Activated B cell treated with CpG ODN at 0.5 μM for 24 hours (primary cell): ENCODE results near the gene SQSTM1. TPM values are rescaled to one million over a fixed set of nuclear protein-coding genes. Genes with fewer than 3 reads are reported as not detected.

Source experiments
- ATAC-seq: fragments of 200-7000 bp; cut with Tn5 transposase; one replicate; pipeline ENCODE4 v1.10.0; 2021; ENCODE audit warnings: low read depth, mild to moderate bottlenecking, moderate library complexity
- CTCF ChIA-PET: fragments of 350-600 bp; sonication (Branson Sonifier 250); formaldehyde crosslinking; loops from one replicate; lab custom pipeline; 2021; ENCODE audit warnings: antibody characterized with exemption; lab: Charles Lee
- POLR2A ChIA-PET: fragments of 350-600 bp; sonication (Branson Sonifier 250); formaldehyde crosslinking; loops from one replicate; lab custom pipeline; 2021; ENCODE audit warnings: antibody characterized with exemption; lab: Charles Lee
- DNase-seq: peaks from one replicate; pipeline ENCODE4 v3.0.0; 2022
- H3K27ac Mint-ChIP-seq: one replicate; pipeline ENCODE4 v1.8.0; 2020; ENCODE audit warnings: mixed read lengths
- H3K27me3 Mint-ChIP-seq: one replicate; pipeline ENCODE4 v1.8.0; 2021; ENCODE audit warnings: mixed read lengths
- H3K36me3 Mint-ChIP-seq: one replicate; pipeline ENCODE4 v1.8.0; 2021; ENCODE audit warnings: low read depth, mixed read lengths
- H3K4me1 Mint-ChIP-seq: one replicate; pipeline ENCODE4 v1.8.0; 2021; ENCODE audit warnings: mixed read lengths
- H3K4me3 Mint-ChIP-seq: one replicate; pipeline ENCODE4 v1.8.0; 2020; ENCODE audit warnings: mild to moderate bottlenecking, mixed read lengths
- H3K9me3 Mint-ChIP-seq: one replicate; pipeline ENCODE4 v1.8.0; 2020; ENCODE audit warnings: mixed read lengths
- intact Hi-C: fragments of 100-400 bp; cut with micrococcal nuclease; formaldehyde crosslinking; loops from one replicate; pipeline ENCODE4 v1.15.1; 2024
- total RNA-seq: library from RNA; stranded (reverse); gene quantifications from 2 replicates; pipeline ENCODE4 v1.2.3, GENCODE V29; 2022
- TF ChIP-seq, protein P1 (sequence below): fragments of 200-600 bp; IDR thresholded peaks from one replicate; pipeline ENCODE4 v1.8.0; 2022; ENCODE audit warnings: antibody characterized with exemption, mild to moderate bottlenecking

Gene SQSTM1
- total RNA-seq, 1 donor from 2014 or later, result 243 TPM

DNA sequence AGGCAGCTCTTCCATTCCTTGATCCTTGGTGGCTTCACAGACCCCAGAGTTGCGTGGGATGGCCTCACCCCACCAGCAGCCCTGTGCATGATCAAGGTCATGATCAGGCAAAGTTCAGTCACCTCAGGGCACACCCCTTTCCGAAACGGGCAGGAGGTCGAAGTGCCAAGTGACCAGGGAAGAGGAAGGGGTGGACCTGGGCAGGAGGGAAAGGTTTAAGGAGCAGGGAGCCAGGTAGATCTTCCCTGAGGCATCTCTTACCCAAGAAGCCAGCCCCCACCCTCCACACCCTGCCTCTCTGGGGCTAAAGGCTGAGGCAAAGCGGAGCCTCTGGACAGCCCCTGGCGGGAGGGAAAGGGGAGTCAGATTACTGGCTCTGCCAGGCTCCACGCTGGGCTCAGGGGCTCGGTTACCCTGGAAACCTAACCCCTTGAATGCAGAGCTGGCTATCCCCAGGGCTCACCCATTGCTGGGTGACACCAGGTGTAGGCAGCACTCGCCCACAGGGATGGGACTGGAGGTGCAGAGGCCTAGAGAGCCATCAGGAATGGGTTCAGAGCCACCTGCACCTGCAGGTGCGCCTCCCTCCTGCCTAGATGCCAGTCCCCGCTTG lies 17.6 kb upstream of the SQSTM1 start:
- Mint-ChIP-seq H3K9me3 (no peaks in the 10 kb centered on the region), H3K36me3 (peaks cover 19% of the 10 kb centered on the region), H3K27ac (no peak overlapping the region), H3K4me1 (peaks cover 35% of the 10 kb centered on the region), H3K27me3 (no peaks in the 10 kb centered on the region), H3K4me3 (no peak overlapping the region)
- no peak for DNase-seq
- TF ChIP-seq, protein P1, sequence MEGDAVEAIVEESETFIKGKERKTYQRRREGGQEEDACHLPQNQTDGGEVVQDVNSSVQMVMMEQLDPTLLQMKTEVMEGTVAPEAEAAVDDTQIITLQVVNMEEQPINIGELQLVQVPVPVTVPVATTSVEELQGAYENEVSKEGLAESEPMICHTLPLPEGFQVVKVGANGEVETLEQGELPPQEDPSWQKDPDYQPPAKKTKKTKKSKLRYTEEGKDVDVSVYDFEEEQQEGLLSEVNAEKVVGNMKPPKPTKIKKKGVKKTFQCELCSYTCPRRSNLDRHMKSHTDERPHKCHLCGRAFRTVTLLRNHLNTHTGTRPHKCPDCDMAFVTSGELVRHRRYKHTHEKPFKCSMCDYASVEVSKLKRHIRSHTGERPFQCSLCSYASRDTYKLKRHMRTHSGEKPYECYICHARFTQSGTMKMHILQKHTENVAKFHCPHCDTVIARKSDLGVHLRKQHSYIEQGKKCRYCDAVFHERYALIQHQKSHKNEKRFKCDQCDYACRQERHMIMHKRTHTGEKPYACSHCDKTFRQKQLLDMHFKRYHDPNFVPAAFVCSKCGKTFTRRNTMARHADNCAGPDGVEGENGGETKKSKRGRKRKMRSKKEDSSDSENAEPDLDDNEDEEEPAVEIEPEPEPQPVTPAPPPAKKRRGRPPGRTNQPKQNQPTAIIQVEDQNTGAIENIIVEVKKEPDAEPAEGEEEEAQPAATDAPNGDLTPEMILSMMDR, result no peak
- no peak for ATAC-seq
- CTCF ChIA-PET, result interaction anchor here (1.0 to 3.6 kb wide), 10 partner anchors 17 to 171 kb away, joined by 3 to 29 read pairs (median 8); partner anchors contain the start of genes SQSTM1 and TBC1D9B
- intact Hi-C loops, result loop anchor here (1.0 to 2.0 kb wide), 6 partner anchors 18 to 288 kb away; partner anchors contain the start of genes MRNIP and TBC1D9B
- POLR2A ChIA-PET, result interaction anchor here (1.1 to 3.6 kb wide), 7 partner anchors 17 to 172 kb away, joined by 3 to 56 read pairs (median 5); partner anchors contain the start of genes MRNIP and SQSTM1

DNA sequence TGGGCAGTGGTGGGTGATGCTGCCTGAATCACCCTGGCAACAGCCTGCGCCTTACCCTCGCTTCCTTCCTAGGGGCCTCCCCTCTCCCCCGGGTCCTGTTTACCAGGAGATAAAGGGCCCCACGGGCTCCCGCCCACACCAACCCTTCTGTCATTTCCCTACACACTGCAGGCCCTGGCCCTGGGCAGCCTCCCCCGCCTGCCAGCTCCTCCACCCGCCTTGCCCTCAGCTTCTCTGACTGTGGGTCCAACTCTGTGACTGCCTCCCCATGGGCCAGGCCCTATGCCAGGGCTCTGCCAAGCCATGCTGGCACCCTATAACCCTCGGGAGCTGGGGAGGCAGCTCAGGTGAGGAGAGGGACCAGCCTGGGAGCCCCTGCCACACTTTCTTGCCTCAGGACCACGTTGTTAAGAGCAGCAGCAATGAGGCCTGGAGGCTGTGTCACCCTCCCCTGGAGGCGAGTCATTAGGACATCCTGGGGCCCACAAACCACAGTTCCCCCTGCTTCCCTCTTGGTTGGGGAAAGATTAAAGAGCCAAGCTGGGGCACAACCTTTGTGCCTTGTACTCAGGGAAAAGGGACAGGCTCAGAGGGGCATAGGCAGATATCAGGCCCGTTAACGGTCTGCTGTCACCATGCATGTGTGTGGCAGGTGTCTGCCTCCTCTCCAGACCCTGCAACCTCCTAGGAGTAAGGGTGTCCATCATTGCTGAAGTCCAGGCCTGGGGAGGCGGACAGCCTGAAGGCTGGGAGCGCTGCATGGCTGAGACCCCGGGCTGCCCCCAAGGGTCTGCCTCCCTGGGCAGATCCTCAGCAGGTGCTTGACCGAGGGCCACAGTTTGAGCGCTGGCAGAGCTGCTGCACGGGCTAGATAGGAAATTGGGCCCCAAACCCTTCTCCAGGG lies 16.8 kb upstream of the SQSTM1 start:
- peaks cover 37% of the 10 kb centered on the region for H3K4me1 Mint-ChIP-seq
- H3K9me3 Mint-ChIP-seq, result no peaks in the 10 kb centered on the region
- peak overlapping the region; percentile 41 for H3K4me3 Mint-ChIP-seq
- intact Hi-C loops, result loop anchor here (2.0 kb wide), 2 partner anchors 33 to 287 kb away; no protein-coding TSS in a partner anchor
- TF ChIP-seq, protein P1, result no peak
- peaks cover 14% of the 10 kb centered on the region for H3K36me3 Mint-ChIP-seq
- ChIA-PET CTCF (interaction anchor here (1.3 to 3.6 kb wide), 3 partner anchors 40 to 170 kb away, joined by 4 to 29 read pairs (median 17); no protein-coding TSS in a partner anchor), POLR2A (interaction anchor here (0.6 to 3.6 kb wide), 4 partner anchors 8 to 171 kb away, joined by 3 to 56 read pairs (median 3); partner anchors contain the start of gene SQSTM1)
- peak; percentile 7 for ATAC-seq
- no peaks in the 10 kb centered on the region for H3K27me3 Mint-ChIP-seq
- no peak for DNase-seq
- H3K27ac Mint-ChIP-seq, result peak overlapping the region; percentile 24

DNA sequence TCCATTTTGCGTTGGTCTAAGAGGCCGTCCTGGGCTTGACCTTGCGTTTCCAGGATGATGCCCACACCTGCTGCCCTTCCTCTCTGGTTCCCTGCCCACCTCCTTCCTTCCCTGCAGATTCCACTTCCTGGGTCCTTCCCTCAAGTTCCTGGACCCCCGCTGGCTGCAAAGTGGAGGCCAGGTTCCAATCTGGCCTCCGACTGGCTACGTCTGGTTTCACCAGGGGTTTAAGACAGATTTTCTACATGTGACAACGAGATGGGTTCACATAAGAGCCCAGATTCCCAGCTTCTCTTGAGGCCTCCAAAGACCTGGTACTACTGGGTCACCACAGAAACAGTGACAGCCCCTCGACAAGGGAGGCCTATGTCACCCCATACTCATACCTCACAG lies 16.2 kb upstream of the SQSTM1 start:
- Mint-ChIP-seq H3K27me3 (no peaks in the 10 kb centered on the region), H3K4me3 (peak overlapping the region; percentile 84), H3K36me3 (peaks cover 7% of the 10 kb centered on the region), H3K4me1 (peaks cover 37% of the 10 kb centered on the region), H3K27ac (no peak overlapping the region), H3K9me3 (no peaks in the 10 kb centered on the region)
- ATAC-seq (no peak), DNase-seq (no peak)
- intact Hi-C loops, result no loop called here
- TF ChIP-seq, protein P1, result no peak
- POLR2A ChIA-PET, result interaction anchor here (0.6 to 3.6 kb wide), 2 partner anchors 9 to 15 kb away, joined by 3 to 56 read pairs; partner anchors contain the start of gene SQSTM1
- CTCF ChIA-PET, result interaction anchor here (1.3 to 3.6 kb wide), 2 partner anchors 41 to 170 kb away, joined by 4 to 29 read pairs; no protein-coding TSS in a partner anchor

DNA sequence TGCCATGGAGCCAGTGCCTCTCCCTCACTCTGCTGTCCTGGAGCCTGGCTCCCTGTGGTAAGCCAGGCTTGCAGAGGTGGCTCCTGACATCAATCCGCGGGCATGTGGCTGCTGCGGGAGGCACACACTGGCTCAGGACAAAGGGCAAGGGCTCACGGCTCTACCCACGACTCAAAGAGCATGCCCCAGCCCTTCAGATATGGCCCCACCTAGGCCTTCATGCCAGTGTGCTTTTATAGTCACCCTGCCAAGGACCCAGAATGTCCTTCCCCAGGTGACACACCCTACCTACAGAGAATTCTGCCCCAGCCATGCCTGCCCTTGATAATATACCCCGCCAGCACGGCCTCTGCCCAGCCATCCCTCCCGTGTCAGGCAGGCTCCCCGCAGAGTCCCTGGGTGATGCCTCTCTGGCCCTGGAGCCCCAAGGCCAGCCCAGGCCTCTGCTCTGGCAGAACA lies 15.6 kb upstream of the SQSTM1 start:
- intact Hi-C loops, result no loop called here
- Mint-ChIP-seq H3K4me1 (peaks cover 37% of the 10 kb centered on the region), H3K9me3 (no peaks in the 10 kb centered on the region), H3K4me3 (peak overlapping the region; percentile 84), H3K27ac (no peak overlapping the region), H3K36me3 (peaks cover 4% of the 10 kb centered on the region), H3K27me3 (no peaks in the 10 kb centered on the region)
- CTCF ChIA-PET, result no interaction called here
- ATAC-seq, result no peak
- TF ChIP-seq, protein P1, result no peak
- no peak for DNase-seq
- POLR2A ChIA-PET, result interaction anchor here (0.8 to 3.8 kb wide), 7 partner anchors 14 to 170 kb away, joined by 3 to 58 read pairs (median 4); partner anchors contain the start of genes MAML1 and SQSTM1
